Panc1 (cell line): ENCODE measurements around the gene NOL3. TPM values are rescaled to one million over a fixed set of nuclear protein-coding genes. Genes with fewer than 3 reads are reported as not detected.

Experiments used
- ATAC-seq: fragments of 200-7000 bp; cut with Tn5 transposase; 2 replicates; pipeline ENCODE4 v1.9.1; 2020; ENCODE audit warnings: mild to moderate bottlenecking, moderate library complexity
- BruUV-seq: library from RNA; stranded (reverse); fragments of 400-500 nt; replicated peaks from 2 replicates; lab custom pipeline; 2021; lab: Mats Ljungman, UMichigan
- CTCF ChIA-PET: fragments of 300-600 bp; sonication (Branson Sonifier 250); formaldehyde crosslinking; loops from one replicate; lab custom pipeline; 2022; ENCODE audit warnings: antibody characterized with exemption; lab: Charles Lee
- POLR2A ChIA-PET: fragments of 300-600 bp; sonication (Branson Sonifier 250); formaldehyde crosslinking; loops from one replicate; lab custom pipeline; 2022; ENCODE audit warnings: antibody characterized with exemption; lab: Charles Lee
- DNase-seq: peaks from one replicate; pipeline ENCODE4 v3.0.0-alpha.2; 2010; ENCODE audit warnings: low read depth, low spot score
- H3K27ac ChIP-seq: 2 replicates; pipeline ENCODE4 v1.5.1; 2011; ENCODE audit warnings: mild to moderate bottlenecking, low read length, inconsistent platforms
- H3K27me3 ChIP-seq: fragments of 200-500 bp; sonication (Bioruptor generic); 2 replicates; pipeline ENCODE4 v1.6.0; 2014; ENCODE audit warnings: low read length, inconsistent platforms; ENCODE audit not compliant: control insufficient read depth, insufficient read depth
- H3K36me3 ChIP-seq: fragments of 200-500 bp; sonication (Bioruptor generic); 2 replicates; pipeline ENCODE4 v1.5.1; 2014; ENCODE audit warnings: inconsistent platforms, mild to moderate bottlenecking, low read length, moderate library complexity; ENCODE audit not compliant: control insufficient read depth, insufficient read depth
- H3K4me1 ChIP-seq: 2 replicates; pipeline ENCODE4 v1.5.1; 2011; ENCODE audit warnings: inconsistent platforms, mild to moderate bottlenecking, low read length, moderate library complexity; ENCODE audit not compliant: control insufficient read depth, insufficient read depth
- H3K4me3 ChIP-seq, 2 experiments: 2 replicates each; pipeline ENCODE4 v1.5.1; 2011 to 2012; ENCODE audit warnings: low read depth in 2 of 2, low read length in 2 of 2, mild to moderate bottlenecking in 2 of 2, inconsistent platforms in 1 of 2, moderate library complexity in 1 of 2
- H3K9me3 ChIP-seq: fragments of 200-500 bp; sonication (Bioruptor generic); 2 replicates; pipeline ENCODE4 v1.5.1; 2014; ENCODE audit warnings: low read depth, mild to moderate bottlenecking, inconsistent platforms, low read length, moderate library complexity; ENCODE audit not compliant: control insufficient read depth, insufficient read depth
- POLR2AphosphoS5 ChIP-seq: IDR thresholded peaks from 2 replicates; pipeline ENCODE4 v1.6.1; 2012; ENCODE audit warnings: mild to moderate bottlenecking, low read depth, low read length, moderate library complexity
- SIN3A ChIP-seq: IDR thresholded peaks from 2 replicates; pipeline ENCODE4 v1.6.1; 2012; ENCODE audit warnings: low read depth, mild to moderate bottlenecking, low read length, moderate library complexity, borderline replicate concordance; ENCODE audit not compliant: insufficient read depth
- TCF7L2 ChIP-seq: IDR thresholded peaks from 2 replicates; pipeline ENCODE4 v1.6.1; 2011; ENCODE audit warnings: mild to moderate bottlenecking, low read depth, low read length, inconsistent platforms
- in situ Hi-C: cut with HindIII; loops from 2 replicates; pipeline ENCODE4 v1.10.0; 2016; ENCODE audit warnings: low sequenced_read_pairs, low pct_unique_long_range_greater_than_20kb
- intact Hi-C: fragments of 100-400 bp; cut with micrococcal nuclease; formaldehyde crosslinking; loops from one replicate; pipeline ENCODE4 v1.10.0; 2022; ENCODE audit not compliant: unreplicated experiment
- total RNA-seq: library from RNA; stranded (reverse); gene quantifications from one replicate; pipeline ENCODE4 v1.2.1, GENCODE V29; 2021; ENCODE audit not compliant: unreplicated experiment
- TF ChIP-seq, protein P1 (sequence below), 2 experiments: IDR thresholded peaks; 2 replicates each; pipeline ENCODE4 v1.6.1; 2011 to 2012; ENCODE audit warnings: low read depth in 2 of 2, control low read depth in 1 of 2, low read length in 1 of 2, mild to moderate bottlenecking in 1 of 2, moderate library complexity in 1 of 2; ENCODE audit not compliant: insufficient read depth in 1 of 2
- TF ChIP-seq, protein P2 (sequence below): fragments of 450-650 bp; IDR thresholded peaks from 2 replicates; pipeline ENCODE4 v1.5.1; 2017; ENCODE audit warnings: mild to moderate bottlenecking

The NOL3 gene
- total RNA-seq, 1 experiment from 2014 or later, result 27.9 TPM

DNA sequence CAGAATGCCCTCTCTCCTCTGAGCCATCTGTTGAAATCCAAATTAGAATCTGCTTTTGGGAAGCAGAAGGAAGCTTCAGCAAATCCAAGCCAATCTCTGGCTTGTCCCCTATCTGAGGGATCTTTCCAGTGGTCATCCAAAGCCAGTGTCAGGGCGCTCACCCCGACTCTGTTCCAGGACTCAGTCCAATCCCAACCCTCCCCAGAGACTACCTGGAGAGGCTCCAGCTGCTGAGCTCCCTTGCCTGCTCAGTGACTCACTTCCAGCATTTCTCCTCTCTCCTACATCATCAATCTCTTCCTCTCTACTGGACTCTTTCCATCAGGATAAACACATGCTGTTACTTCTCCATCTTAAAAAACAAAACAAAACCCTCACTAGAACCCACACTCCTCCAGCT is 11.0 kb downstream of the NOL3 start:
- ATAC-seq (no peak), DNase-seq (no peak)
- intact Hi-C loops (loop anchor here (10.0 kb wide), 1 partner anchor 227 kb away; no protein-coding TSS in a partner anchor), in situ Hi-C loops (no loop called here)
- Histone ChIP-seq H3K4me3 (no peak overlapping the region), H3K36me3 (peaks cover 4% of the 10 kb centered on the region; the same call in 1 of the 2 replicates), H3K27ac (no peak overlapping the region), H3K4me1 (peaks cover 8% of the 10 kb centered on the region), H3K27me3 (no peaks in the 10 kb centered on the region), H3K9me3 (no peaks in the 10 kb centered on the region)
- POLR2A ChIA-PET, result interaction anchor here (1.1 kb wide), 1 partner anchor 21 kb away, joined by 3 read pairs; no protein-coding TSS in a partner anchor
- no TSS peak for BruUV-seq
- TF ChIP-seq SIN3A (no peak), POLR2AphosphoS5 (no peak), TCF7L2 (no peak)
- TF ChIP-seq, protein P1, sequence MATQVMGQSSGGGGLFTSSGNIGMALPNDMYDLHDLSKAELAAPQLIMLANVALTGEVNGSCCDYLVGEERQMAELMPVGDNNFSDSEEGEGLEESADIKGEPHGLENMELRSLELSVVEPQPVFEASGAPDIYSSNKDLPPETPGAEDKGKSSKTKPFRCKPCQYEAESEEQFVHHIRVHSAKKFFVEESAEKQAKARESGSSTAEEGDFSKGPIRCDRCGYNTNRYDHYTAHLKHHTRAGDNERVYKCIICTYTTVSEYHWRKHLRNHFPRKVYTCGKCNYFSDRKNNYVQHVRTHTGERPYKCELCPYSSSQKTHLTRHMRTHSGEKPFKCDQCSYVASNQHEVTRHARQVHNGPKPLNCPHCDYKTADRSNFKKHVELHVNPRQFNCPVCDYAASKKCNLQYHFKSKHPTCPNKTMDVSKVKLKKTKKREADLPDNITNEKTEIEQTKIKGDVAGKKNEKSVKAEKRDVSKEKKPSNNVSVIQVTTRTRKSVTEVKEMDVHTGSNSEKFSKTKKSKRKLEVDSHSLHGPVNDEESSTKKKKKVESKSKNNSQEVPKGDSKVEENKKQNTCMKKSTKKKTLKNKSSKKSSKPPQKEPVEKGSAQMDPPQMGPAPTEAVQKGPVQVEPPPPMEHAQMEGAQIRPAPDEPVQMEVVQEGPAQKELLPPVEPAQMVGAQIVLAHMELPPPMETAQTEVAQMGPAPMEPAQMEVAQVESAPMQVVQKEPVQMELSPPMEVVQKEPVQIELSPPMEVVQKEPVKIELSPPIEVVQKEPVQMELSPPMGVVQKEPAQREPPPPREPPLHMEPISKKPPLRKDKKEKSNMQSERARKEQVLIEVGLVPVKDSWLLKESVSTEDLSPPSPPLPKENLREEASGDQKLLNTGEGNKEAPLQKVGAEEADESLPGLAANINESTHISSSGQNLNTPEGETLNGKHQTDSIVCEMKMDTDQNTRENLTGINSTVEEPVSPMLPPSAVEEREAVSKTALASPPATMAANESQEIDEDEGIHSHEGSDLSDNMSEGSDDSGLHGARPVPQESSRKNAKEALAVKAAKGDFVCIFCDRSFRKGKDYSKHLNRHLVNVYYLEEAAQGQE (IDR thresholded peaks at IDR 0.05; ENCODE audit: insufficient read depth in 1 of 2, low read depth in 2 of 2, low read length in 1 of 2), result no peak
- TF ChIP-seq, protein P2, sequence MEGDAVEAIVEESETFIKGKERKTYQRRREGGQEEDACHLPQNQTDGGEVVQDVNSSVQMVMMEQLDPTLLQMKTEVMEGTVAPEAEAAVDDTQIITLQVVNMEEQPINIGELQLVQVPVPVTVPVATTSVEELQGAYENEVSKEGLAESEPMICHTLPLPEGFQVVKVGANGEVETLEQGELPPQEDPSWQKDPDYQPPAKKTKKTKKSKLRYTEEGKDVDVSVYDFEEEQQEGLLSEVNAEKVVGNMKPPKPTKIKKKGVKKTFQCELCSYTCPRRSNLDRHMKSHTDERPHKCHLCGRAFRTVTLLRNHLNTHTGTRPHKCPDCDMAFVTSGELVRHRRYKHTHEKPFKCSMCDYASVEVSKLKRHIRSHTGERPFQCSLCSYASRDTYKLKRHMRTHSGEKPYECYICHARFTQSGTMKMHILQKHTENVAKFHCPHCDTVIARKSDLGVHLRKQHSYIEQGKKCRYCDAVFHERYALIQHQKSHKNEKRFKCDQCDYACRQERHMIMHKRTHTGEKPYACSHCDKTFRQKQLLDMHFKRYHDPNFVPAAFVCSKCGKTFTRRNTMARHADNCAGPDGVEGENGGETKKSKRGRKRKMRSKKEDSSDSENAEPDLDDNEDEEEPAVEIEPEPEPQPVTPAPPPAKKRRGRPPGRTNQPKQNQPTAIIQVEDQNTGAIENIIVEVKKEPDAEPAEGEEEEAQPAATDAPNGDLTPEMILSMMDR, result no peak
- CTCF ChIA-PET, result no interaction called here

DNA sequence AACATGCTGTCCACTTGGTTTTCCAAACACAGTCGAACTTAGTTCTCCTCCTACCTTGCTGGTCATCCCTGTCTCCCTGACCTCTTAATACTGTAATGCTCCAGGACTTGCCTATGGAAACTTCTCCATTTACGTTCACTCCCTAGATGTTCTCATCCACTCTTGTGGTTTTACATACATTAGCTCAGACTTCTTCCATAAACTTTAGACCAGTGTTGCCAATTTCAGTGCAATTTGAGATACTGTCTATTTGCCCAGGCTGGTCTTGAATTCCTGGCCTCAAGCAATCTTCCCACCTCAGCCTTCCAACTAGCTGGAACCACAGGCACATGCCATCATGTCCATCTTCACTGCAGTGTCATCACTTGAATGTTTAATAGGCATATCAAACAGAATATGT is 11.9 kb downstream of the NOL3 start:
- in situ Hi-C loops (no loop called here), intact Hi-C loops (loop anchor here (10.0 kb wide), 1 partner anchor 227 kb away; no protein-coding TSS in a partner anchor)
- no peak for DNase-seq
- BruUV-seq, result no TSS peak
- H3K4me1 ChIP-seq, result peaks cover 8% of the 10 kb centered on the region
- H3K27me3 ChIP-seq, result no peaks in the 10 kb centered on the region
- H3K27ac ChIP-seq, result no peak overlapping the region
- peak overlapping the region in 1 of 2 experiments; percentile 65; a peak in 2 of 4 replicates for H3K4me3 ChIP-seq
- no peaks in the 10 kb centered on the region for H3K9me3 ChIP-seq
- CTCF ChIA-PET, result no interaction called here
- ATAC-seq, result no peak
- POLR2A ChIA-PET, result no interaction called here
- H3K36me3 ChIP-seq, result peaks cover 4% of the 10 kb centered on the region; the same call in 1 of the 2 replicates
- TF ChIP-seq TCF7L2, result no peak
- TF ChIP-seq, protein P2, result no peak
- TF ChIP-seq SIN3A, result no peak
- TF ChIP-seq, protein P1 (IDR thresholded peaks at IDR 0.05; ENCODE audit: insufficient read depth in 1 of 2, low read depth in 2 of 2, low read length in 1 of 2), result no peak
- TF ChIP-seq POLR2AphosphoS5, result no peak
